PC-9 (cell line): ENCODE measurements around the gene PTPRM. TPM values are rescaled to one million over a fixed set of nuclear protein-coding genes. Genes with fewer than 3 reads are reported as not detected.

Experiments used
- BruUV-seq: library from RNA; stranded (reverse); fragments of 400-500 nt; replicated peaks from 2 replicates; lab custom pipeline; 2021; lab: Mats Ljungman, UMichigan
- CTCF ChIA-PET: fragments of 300-600 bp; sonication (Branson Sonifier 250); formaldehyde crosslinking; loops from one replicate; lab custom pipeline; 2022; ENCODE audit warnings: antibody characterized with exemption; lab: Charles Lee
- POLR2A ChIA-PET: fragments of 300-600 bp; sonication (Branson Sonifier 250); formaldehyde crosslinking; loops from one replicate; lab custom pipeline; 2022; ENCODE audit warnings: antibody characterized with exemption; ENCODE audit not compliant: unreplicated experiment; lab: Charles Lee
- DNase-seq, 2 experiments: peaks; one replicate each; pipeline versions ENCODE4 v3.0.0 to v3.0.0-alpha.2; 2015 to 2022; ENCODE audit warnings: mixed read lengths in 1 of 2
- H2AFZ ChIP-seq: fragments of 200-600 bp; sonication (generic); 2 replicates; pipeline ENCODE4 v1.8.1; 2017; ENCODE audit warnings: antibody characterized with exemption
- H3F3A ChIP-seq: fragments of 200-600 bp; sonication (generic); 2 replicates; pipeline ENCODE4 v1.8.1; 2017; ENCODE audit warnings: antibody characterized with exemption, mild to moderate bottlenecking, low read depth; ENCODE audit not compliant: insufficient read depth
- H3K27ac ChIP-seq: fragments of 200-600 bp; sonication (generic); 2 replicates; pipeline ENCODE4 v1.6.1; 2016; ENCODE audit warnings: mixed run types
- H3K27me3 ChIP-seq: fragments of 200-600 bp; sonication (generic); 2 replicates; pipeline ENCODE4 v1.6.1; 2016; ENCODE audit warnings: low read depth, mixed run types; ENCODE audit not compliant: insufficient read depth
- H3K36me3 ChIP-seq: fragments of 200-600 bp; sonication (generic); 2 replicates; pipeline ENCODE4 v1.6.1; 2016; ENCODE audit warnings: low read depth, mixed run types
- H3K4me1 ChIP-seq: fragments of 200-600 bp; sonication (generic); replicated peaks from 2 replicates; pipeline ENCODE4 v1.6.1; 2016; ENCODE audit warnings: mixed run types; ENCODE audit not compliant: insufficient read depth
- H3K4me2 ChIP-seq: fragments of 200-600 bp; sonication (generic); 2 replicates; pipeline ENCODE4 v1.6.1; 2017; ENCODE audit warnings: mixed run types
- H3K4me3 ChIP-seq: fragments of 200-600 bp; sonication (generic); 2 replicates; pipeline ENCODE4 v1.6.1; 2016; ENCODE audit warnings: mixed run types
- H3K79me2 ChIP-seq: fragments of 200-600 bp; sonication (generic); 2 replicates; pipeline ENCODE4 v1.6.1; 2017; ENCODE audit warnings: low read depth, mixed run types
- H3K9me2 ChIP-seq: fragments of 200-600 bp; sonication (generic); 2 replicates; pipeline ENCODE4 v1.8.1; 2017; ENCODE audit warnings: mild to moderate bottlenecking; ENCODE audit not compliant: insufficient read depth
- H3K9me3 ChIP-seq: fragments of 200-600 bp; sonication (generic); 2 replicates; pipeline ENCODE4 v1.8.1; 2016; ENCODE audit warnings: low read depth; ENCODE audit not compliant: insufficient read depth
- H4K20me1 ChIP-seq: fragments of 200-600 bp; sonication (generic); 2 replicates; pipeline ENCODE4 v1.8.1; 2017; ENCODE audit not compliant: insufficient read depth
- CTCF ChIP-seq: fragments of 200-600 bp; sonication (generic); conservative IDR thresholded peaks from 2 replicates; pipeline ENCODE4 v1.6.1; 2017; ENCODE audit warnings: mixed run types, antibody characterized with exemption, mild to moderate bottlenecking, moderate library complexity
- EZH2 ChIP-seq: fragments of 200-600 bp; sonication (generic); IDR thresholded peaks from 2 replicates; pipeline ENCODE4 v1.8.0; 2017; ENCODE audit warnings: antibody characterized with exemption, low read depth
- intact Hi-C: fragments of 100-400 bp; cut with micrococcal nuclease; formaldehyde crosslinking; loops from one replicate; pipeline ENCODE4 v1.10.0; 2022; ENCODE audit not compliant: unreplicated experiment
- total RNA-seq: library from RNA; stranded (reverse); gene quantifications from 2 replicates; pipeline ENCODE4 v1.2.3, GENCODE V29; 2021

The PTPRM gene
- total RNA-seq, 1 experiment from 2014 or later: 32.5 TPM

DNA sequence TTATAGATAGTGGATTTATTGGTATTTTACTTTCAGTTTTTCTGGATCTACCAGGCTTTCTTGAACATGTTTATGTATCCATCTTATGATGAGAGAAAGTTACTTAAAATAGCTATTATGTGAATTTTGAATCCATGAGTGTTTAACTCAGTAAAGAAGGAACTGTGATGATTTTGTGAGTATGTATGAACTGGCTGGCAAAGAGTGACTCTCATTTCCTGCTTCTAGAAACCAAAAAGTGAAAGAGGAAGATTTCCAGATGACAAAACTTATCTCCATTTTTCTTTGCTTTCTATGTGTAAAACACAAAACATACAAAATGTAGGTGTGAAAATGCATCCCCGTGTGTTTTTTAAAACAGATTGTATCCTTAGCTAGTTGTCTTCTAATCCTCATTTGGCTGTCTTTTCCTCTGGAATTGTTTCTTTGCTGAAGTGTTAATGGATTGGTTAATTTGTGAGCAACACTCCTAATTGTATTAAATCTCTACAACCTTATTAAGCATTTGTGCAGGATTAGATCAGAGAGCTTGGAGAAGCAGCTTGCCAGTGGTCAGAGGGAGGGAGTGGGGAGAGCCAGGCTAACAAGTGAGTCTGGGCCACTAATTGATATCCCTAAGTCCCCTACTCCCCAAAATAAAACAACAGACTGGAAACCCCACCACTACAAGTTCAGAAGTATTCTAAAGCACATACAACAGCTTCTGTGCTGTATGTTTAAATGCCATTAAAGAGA lies 23.9 kb downstream of the PTPRM start:
- H3K27ac ChIP-seq: no peak overlapping the region
- POLR2A ChIA-PET: no interaction called here
- H3K9me3 ChIP-seq: no peaks in the 10 kb centered on the region
- H4K20me1 ChIP-seq: no peaks in the 10 kb centered on the region
- no peak for DNase-seq
- TF ChIP-seq CTCF (no peak), EZH2 (no peak)
- no peak overlapping the region for H3K4me2 ChIP-seq
- H3K79me2 ChIP-seq: no peaks in the 10 kb centered on the region; the same call in 1 of the 2 replicates
- CTCF ChIA-PET: interaction anchor here (0.5 kb wide), 1 partner anchor 39 kb away, joined by 5 read pairs; no protein-coding TSS in a partner anchor
- H3K36me3 ChIP-seq: no peaks in the 10 kb centered on the region
- no peaks in the 10 kb centered on the region for H3F3A ChIP-seq
- no peak overlapping the region for H2AFZ ChIP-seq
- no peak overlapping the region for H3K4me3 ChIP-seq
- H3K27me3 ChIP-seq: no peaks in the 10 kb centered on the region
- BruUV-seq: no TSS peak
- H3K4me1 ChIP-seq: no peaks in the 10 kb centered on the region
- H3K9me2 ChIP-seq: no peaks in the 10 kb centered on the region
- intact Hi-C loops: no loop called here

GRCh38 chr18:7592305-7593071 lies 25.4 kb downstream of the PTPRM start:
- no peaks in the 10 kb centered on the region for H3K36me3 ChIP-seq
- TF ChIP-seq CTCF (no peak), EZH2 (no peak)
- ChIA-PET CTCF (no interaction called here), POLR2A (no interaction called here)
- no peak overlapping the region for H3K4me2 ChIP-seq
- no peak overlapping the region for H2AFZ ChIP-seq
- H3K79me2 ChIP-seq: no peaks in the 10 kb centered on the region
- BruUV-seq: no TSS peak
- no peaks in the 10 kb centered on the region for H3K27me3 ChIP-seq
- no peaks in the 10 kb centered on the region for H3K4me1 ChIP-seq
- no peak for DNase-seq
- no peaks in the 10 kb centered on the region for H3K9me3 ChIP-seq
- H3K4me3 ChIP-seq: no peak overlapping the region
- no peaks in the 10 kb centered on the region for H3F3A ChIP-seq
- no peaks in the 10 kb centered on the region for H3K9me2 ChIP-seq
- no peak overlapping the region for H3K27ac ChIP-seq
- intact Hi-C loops: no loop called here
- H4K20me1 ChIP-seq: no peaks in the 10 kb centered on the region

DNA sequence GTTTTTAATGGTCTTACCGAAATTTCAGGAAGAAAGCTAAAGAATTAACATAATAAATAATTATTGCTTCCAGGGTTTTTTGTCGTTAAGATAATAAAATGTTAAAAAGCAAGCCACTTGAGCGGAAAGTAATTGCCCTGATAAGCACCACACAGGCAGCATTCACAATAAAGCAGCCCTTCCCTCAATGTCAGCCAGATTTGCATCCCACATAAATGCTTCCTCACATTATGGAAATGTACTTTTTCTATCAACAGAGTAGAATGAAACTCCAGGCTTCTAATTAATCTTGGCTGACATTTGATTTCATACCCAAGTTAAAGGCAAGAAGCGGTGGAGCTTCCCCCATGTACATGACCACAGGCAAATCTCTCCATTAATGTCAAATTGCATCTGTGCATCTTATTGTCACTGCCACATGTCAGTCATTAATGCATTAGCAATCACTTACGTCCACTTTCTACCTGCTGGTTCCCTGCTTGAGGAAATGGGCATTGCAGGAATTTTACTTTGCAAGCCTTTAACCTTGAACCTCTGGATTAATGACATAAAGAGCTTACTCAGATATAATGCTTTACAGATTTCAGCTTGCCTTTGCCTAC lies 26.2 kb downstream of the PTPRM start:
- Histone ChIP-seq H3K36me3 (no peaks in the 10 kb centered on the region), H3K9me2 (no peaks in the 10 kb centered on the region), H3K79me2 (no peaks in the 10 kb centered on the region), H3K4me2 (no peak overlapping the region), H3K27ac (no peak overlapping the region), H4K20me1 (no peaks in the 10 kb centered on the region), H3F3A (no peaks in the 10 kb centered on the region), H3K4me3 (no peak overlapping the region), H3K9me3 (no peaks in the 10 kb centered on the region), H3K27me3 (no peaks in the 10 kb centered on the region), H3K4me1 (no peaks in the 10 kb centered on the region), H2AFZ (no peak overlapping the region)
- intact Hi-C loops: no loop called here
- CTCF ChIA-PET: no interaction called here
- DNase-seq: no peak
- TF ChIP-seq EZH2 (no peak), CTCF (no peak)
- no TSS peak for BruUV-seq
- POLR2A ChIA-PET: no interaction called here
